Liver (tissue), 9 donors: Measurements from ENCODE around the gene RGS7. TPM values are rescaled to one million over a fixed set of nuclear protein-coding genes. Genes with fewer than 3 reads are reported as not detected.

Experiments used
- DNase-seq: peaks from one replicate; pipeline ENCODE4 v3.0.0-alpha.2; 2017; ENCODE audit warnings: low spot score
- H3K27ac ChIP-seq, 2 donors: one replicate each; pipeline ENCODE4 v1.7.0; 2013; ENCODE audit warnings: inconsistent platforms in 2 of 2, low read length in 2 of 2, control low read depth in 1 of 2, low read depth in 1 of 2, mild to moderate bottlenecking in 1 of 2
- H3K27me3 ChIP-seq, 4 donors: one replicate each; pipeline versions ENCODE4 v1.6.1 to v1.7.0; 2013; ENCODE audit warnings: low read length in 3 of 4, inconsistent platforms in 1 of 4, mild to moderate bottlenecking in 1 of 4, moderate library complexity in 1 of 4; ENCODE audit not compliant: control insufficient read depth in 4 of 4, insufficient read depth in 4 of 4
- H3K36me3 ChIP-seq, 4 donors: one replicate each; pipeline versions ENCODE4 v1.6.1 to v1.7.0; 2013; ENCODE audit warnings: low read length in 3 of 4, mild to moderate bottlenecking in 3 of 4, low read depth in 1 of 4, moderate library complexity in 1 of 4; ENCODE audit not compliant: control insufficient read depth in 4 of 4, insufficient read depth in 3 of 4
- H3K4me1 ChIP-seq, 4 donors: one replicate each; pipeline versions ENCODE4 v1.6.1 to v1.7.0; 2013; ENCODE audit warnings: low read length in 3 of 4, mild to moderate bottlenecking in 3 of 4, moderate library complexity in 1 of 4; ENCODE audit not compliant: control insufficient read depth in 4 of 4, insufficient read depth in 4 of 4
- H3K4me3 ChIP-seq, 3 donors: one replicate each; pipeline versions ENCODE4 v1.6.1 to v1.7.0; 2013; ENCODE audit warnings: low read length in 3 of 3, control low read depth in 1 of 3, low read depth in 1 of 3, mild to moderate bottlenecking in 1 of 3
- H3K9ac ChIP-seq, 2 donors: one replicate each; pipeline ENCODE4 v1.7.0; 2013; ENCODE audit warnings: low read length in 2 of 2, mild to moderate bottlenecking in 2 of 2, moderate library complexity in 2 of 2, control low read depth in 1 of 2, low read depth in 1 of 2
- H3K9me3 ChIP-seq, 4 donors: one replicate each; pipeline versions ENCODE4 v1.6.1 to v1.7.0; 2013; ENCODE audit warnings: low read length in 3 of 4; ENCODE audit not compliant: control insufficient read depth in 4 of 4
- FOXA2 ChIP-seq: IDR thresholded peaks from 2 replicates; pipeline ENCODE4 v1.6.1; 2016; ENCODE audit warnings: antibody characterized with exemption
- GABPA ChIP-seq, 2 donors: IDR thresholded peaks in 1 of 2; conservative IDR thresholded peaks in 1 of 2; 2 replicates each; pipeline ENCODE4 v1.6.1; 2016; ENCODE audit warnings: antibody characterized with exemption in 2 of 2, mild to moderate bottlenecking in 1 of 2, moderate library complexity in 1 of 2
- HNF4A ChIP-seq, 2 donors: conservative IDR thresholded peaks; 2 replicates each; pipeline ENCODE4 v1.6.1; 2016; ENCODE audit warnings: antibody characterized with exemption in 2 of 2, mild to moderate bottlenecking in 2 of 2
- HNF4G ChIP-seq: IDR thresholded peaks from 2 replicates; pipeline ENCODE4 v1.6.1; 2016; ENCODE audit warnings: antibody characterized with exemption
- JUND ChIP-seq, 2 donors: IDR thresholded peaks; 2 replicates each; pipeline ENCODE4 v1.6.1; 2016; ENCODE audit warnings: antibody characterized with exemption in 2 of 2
- NR2F2 ChIP-seq: IDR thresholded peaks from 2 replicates; pipeline ENCODE4 v1.6.1; 2016; ENCODE audit warnings: antibody characterized with exemption
- RAD21 ChIP-seq, 2 donors: IDR thresholded peaks; 2 replicates each; pipeline ENCODE4 v1.6.1; 2016; ENCODE audit warnings: antibody characterized with exemption in 2 of 2, mild to moderate bottlenecking in 2 of 2
- RXRA ChIP-seq, 2 donors: IDR thresholded peaks; 2 replicates each; pipeline ENCODE4 v1.6.1; 2017 to 2018; ENCODE audit warnings: antibody characterized with exemption in 2 of 2, mild to moderate bottlenecking in 1 of 2
- SP1 ChIP-seq: IDR thresholded peaks from 2 replicates; pipeline ENCODE4 v1.6.1; 2018; ENCODE audit warnings: antibody characterized with exemption, mild to moderate bottlenecking
- YY1 ChIP-seq: IDR thresholded peaks from 2 replicates; pipeline ENCODE4 v1.6.1; 2016; ENCODE audit warnings: antibody characterized with exemption, mild to moderate bottlenecking
- WGBS: extraction: QIAGEN DNeasy Blood & Tissue Kit; methylation state at CpG from one replicate; pipeline ENCODE4 v1.1.7; 2013; 5-methylcytosine and 5-hydroxymethylcytosine counted together
- polyA plus RNA-seq, 2 donors: library from polyadenylated mRNA; stranded (reverse) in 1 of 2; unstranded in 1 of 2; fragments of 200-250 nt in 1 of 2; fragments of >200 nt in 1 of 2; fragmentation: Nextera tagmentation in 1 of 2; extraction: Ambion mirVana in 1 of 2; gene quantifications; one replicate each; pipeline versions ENCODE4 v1.2.1 to v1.2.3, GENCODE V29; 2013 to 2015
- total RNA-seq, 2 donors: library from RNA; depleted of rRNA; stranded (reverse); fragments of >200 nt; gene quantifications; one replicate each; pipeline ENCODE4 v1.2.3, GENCODE V29; 2014
- TF ChIP-seq, protein P1 (sequence below): IDR thresholded peaks from 2 replicates; pipeline ENCODE4 v1.6.1; 2016; ENCODE audit warnings: antibody characterized with exemption, mild to moderate bottlenecking
- TF ChIP-seq, protein P2 (sequence below): fragments of 150-350 bp; IDR thresholded peaks from 2 replicates; pipeline ENCODE4 v1.5.1; 2017; ENCODE audit warnings: improper control_type of control experiment, low read depth, low read length; ENCODE audit not compliant: missing input control
- TF ChIP-seq, protein P3 (sequence below): IDR thresholded peaks from 2 replicates; pipeline ENCODE4 v1.6.1; 2016; ENCODE audit warnings: antibody characterized with exemption
- TF ChIP-seq, protein P4 (sequence below): IDR thresholded peaks from 2 replicates; pipeline ENCODE4 v1.6.1; 2016; ENCODE audit warnings: antibody characterized with exemption
- TF ChIP-seq, protein P5 (sequence below): IDR thresholded peaks from 2 replicates; pipeline ENCODE4 v1.6.1; 2016; ENCODE audit warnings: antibody characterized with exemption
- donor health status: healthy.
- donor health status: healthy.
- donor health status: healthy.
- donor health status: healthy.
- donor health status: healthy.

Gene RGS7
- total and polyA plus RNA-seq, 4 donors = 0.05 to 0.18 TPM; not detected in 2

DNA sequence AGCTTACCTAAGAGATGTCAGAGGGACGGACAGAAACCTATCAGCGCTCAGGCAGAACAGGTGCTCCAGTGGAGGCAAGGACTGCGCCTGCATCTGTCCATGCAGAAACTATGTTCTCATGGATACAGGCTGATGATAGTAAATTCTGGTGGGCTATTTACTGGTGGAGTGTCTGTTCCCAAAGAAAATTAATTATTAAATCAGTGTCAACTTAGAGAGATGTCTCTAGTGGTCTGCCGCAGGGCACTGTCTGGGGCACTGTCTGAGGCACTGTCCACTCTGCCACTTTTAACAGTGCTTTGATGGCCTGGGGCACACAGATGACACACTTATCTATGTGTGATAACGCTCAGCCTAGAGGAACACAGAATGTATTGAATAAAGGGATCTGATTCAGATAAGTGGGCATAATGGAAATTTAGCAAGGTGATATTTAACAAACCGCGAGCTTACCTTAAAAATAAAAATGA lies 148.1 kb downstream of the RGS7 start:
- Histone ChIP-seq H3K27ac (no peak overlapping the region), H3K36me3 (no peaks in the 10 kb centered on the region), H3K9ac (no peak overlapping the region), H3K9me3 (no peaks in the 10 kb centered on the region), H3K27me3 (peaks cover 0 to 2% (median 0%) of the 10 kb centered on the region in 4 donors), H3K4me3 (no peak overlapping the region), H3K4me1 (no peaks in the 10 kb centered on the region)
- TF ChIP-seq GABPA (IDR thresholded peaks at IDR 0.05 in 1 of 2, conservative IDR thresholded peaks at IDR 0.05 in 1 of 2) (no peak), HNF4A (conservative IDR thresholded peaks at IDR 0.05) (no peak), YY1 (no peak), FOXA2 (no peak), NR2F2 (no peak), RAD21 (IDR thresholded peaks at IDR 0.05) (no peak), HNF4G (no peak), JUND (IDR thresholded peaks at IDR 0.05) (no peak)
- TF ChIP-seq, protein P1, sequence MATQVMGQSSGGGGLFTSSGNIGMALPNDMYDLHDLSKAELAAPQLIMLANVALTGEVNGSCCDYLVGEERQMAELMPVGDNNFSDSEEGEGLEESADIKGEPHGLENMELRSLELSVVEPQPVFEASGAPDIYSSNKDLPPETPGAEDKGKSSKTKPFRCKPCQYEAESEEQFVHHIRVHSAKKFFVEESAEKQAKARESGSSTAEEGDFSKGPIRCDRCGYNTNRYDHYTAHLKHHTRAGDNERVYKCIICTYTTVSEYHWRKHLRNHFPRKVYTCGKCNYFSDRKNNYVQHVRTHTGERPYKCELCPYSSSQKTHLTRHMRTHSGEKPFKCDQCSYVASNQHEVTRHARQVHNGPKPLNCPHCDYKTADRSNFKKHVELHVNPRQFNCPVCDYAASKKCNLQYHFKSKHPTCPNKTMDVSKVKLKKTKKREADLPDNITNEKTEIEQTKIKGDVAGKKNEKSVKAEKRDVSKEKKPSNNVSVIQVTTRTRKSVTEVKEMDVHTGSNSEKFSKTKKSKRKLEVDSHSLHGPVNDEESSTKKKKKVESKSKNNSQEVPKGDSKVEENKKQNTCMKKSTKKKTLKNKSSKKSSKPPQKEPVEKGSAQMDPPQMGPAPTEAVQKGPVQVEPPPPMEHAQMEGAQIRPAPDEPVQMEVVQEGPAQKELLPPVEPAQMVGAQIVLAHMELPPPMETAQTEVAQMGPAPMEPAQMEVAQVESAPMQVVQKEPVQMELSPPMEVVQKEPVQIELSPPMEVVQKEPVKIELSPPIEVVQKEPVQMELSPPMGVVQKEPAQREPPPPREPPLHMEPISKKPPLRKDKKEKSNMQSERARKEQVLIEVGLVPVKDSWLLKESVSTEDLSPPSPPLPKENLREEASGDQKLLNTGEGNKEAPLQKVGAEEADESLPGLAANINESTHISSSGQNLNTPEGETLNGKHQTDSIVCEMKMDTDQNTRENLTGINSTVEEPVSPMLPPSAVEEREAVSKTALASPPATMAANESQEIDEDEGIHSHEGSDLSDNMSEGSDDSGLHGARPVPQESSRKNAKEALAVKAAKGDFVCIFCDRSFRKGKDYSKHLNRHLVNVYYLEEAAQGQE = no peak
- TF ChIP-seq, protein P2, sequence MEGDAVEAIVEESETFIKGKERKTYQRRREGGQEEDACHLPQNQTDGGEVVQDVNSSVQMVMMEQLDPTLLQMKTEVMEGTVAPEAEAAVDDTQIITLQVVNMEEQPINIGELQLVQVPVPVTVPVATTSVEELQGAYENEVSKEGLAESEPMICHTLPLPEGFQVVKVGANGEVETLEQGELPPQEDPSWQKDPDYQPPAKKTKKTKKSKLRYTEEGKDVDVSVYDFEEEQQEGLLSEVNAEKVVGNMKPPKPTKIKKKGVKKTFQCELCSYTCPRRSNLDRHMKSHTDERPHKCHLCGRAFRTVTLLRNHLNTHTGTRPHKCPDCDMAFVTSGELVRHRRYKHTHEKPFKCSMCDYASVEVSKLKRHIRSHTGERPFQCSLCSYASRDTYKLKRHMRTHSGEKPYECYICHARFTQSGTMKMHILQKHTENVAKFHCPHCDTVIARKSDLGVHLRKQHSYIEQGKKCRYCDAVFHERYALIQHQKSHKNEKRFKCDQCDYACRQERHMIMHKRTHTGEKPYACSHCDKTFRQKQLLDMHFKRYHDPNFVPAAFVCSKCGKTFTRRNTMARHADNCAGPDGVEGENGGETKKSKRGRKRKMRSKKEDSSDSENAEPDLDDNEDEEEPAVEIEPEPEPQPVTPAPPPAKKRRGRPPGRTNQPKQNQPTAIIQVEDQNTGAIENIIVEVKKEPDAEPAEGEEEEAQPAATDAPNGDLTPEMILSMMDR = no peak
- TF ChIP-seq, protein P3, sequence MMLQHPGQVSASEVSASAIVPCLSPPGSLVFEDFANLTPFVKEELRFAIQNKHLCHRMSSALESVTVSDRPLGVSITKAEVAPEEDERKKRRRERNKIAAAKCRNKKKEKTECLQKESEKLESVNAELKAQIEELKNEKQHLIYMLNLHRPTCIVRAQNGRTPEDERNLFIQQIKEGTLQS = no peak
- TF ChIP-seq, protein P4, sequence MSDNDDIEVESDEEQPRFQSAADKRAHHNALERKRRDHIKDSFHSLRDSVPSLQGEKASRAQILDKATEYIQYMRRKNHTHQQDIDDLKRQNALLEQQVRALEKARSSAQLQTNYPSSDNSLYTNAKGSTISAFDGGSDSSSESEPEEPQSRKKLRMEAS = no peak
- TF ChIP-seq, protein P5, sequence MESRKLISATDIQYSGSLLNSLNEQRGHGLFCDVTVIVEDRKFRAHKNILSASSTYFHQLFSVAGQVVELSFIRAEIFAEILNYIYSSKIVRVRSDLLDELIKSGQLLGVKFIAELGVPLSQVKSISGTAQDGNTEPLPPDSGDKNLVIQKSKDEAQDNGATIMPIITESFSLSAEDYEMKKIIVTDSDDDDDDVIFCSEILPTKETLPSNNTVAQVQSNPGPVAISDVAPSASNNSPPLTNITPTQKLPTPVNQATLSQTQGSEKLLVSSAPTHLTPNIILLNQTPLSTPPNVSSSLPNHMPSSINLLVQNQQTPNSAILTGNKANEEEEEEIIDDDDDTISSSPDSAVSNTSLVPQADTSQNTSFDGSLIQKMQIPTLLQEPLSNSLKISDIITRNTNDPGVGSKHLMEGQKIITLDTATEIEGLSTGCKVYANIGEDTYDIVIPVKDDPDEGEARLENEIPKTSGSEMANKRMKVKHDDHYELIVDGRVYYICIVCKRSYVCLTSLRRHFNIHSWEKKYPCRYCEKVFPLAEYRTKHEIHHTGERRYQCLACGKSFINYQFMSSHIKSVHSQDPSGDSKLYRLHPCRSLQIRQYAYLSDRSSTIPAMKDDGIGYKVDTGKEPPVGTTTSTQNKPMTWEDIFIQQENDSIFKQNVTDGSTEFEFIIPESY = no peak
- 56% methylated on average over 7 of the region's 7 CpGs for WGBS
- no peak for DNase-seq

DNA sequence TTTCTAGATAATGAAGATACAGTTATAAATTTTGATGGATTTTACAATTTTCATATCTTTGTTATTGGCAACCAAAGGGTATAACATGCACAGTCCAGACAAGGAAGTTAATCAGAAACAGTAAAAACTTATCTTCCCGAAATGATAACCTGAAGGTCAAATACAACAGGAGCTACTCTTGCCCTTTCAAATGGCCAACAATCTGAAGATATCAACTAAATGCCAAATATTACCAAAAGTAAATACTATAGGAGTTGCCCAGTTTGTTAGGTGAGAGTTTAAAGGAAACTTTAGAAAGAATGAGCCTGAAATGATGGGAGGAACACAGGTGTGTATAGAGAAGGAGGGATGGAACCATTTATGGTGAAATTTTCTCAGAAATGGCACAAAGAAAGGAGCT lies 153.2 kb downstream of the RGS7 start:
- DNase-seq = no peak
- WGBS = 37% methylated on average over 1 of the region's 1 CpG
- TF ChIP-seq, protein P1 = no peak
- TF ChIP-seq RAD21 (IDR thresholded peaks at IDR 0.05) = no peak
- TF ChIP-seq SP1 = no peak
- no peak for TF ChIP-seq GABPA (IDR thresholded peaks at IDR 0.05 in 1 of 2, conservative IDR thresholded peaks at IDR 0.05 in 1 of 2)
- TF ChIP-seq HNF4A (conservative IDR thresholded peaks at IDR 0.05) = no peak
- no peak for TF ChIP-seq NR2F2
- TF ChIP-seq, protein P2 = no peak
- no peak for TF ChIP-seq RXRA (IDR thresholded peaks at IDR 0.05)
- TF ChIP-seq, protein P3 = no peak
- no peaks in the 10 kb centered on the region for H3K27me3 ChIP-seq
- no peak overlapping the region for H3K9ac ChIP-seq
- H3K4me3 ChIP-seq = no peak overlapping the region
- H3K36me3 ChIP-seq = no peaks in the 10 kb centered on the region
- peaks cover 0 to 3% (median 1%) of the 10 kb centered on the region in 4 donors for H3K9me3 ChIP-seq
- no peaks in the 10 kb centered on the region for H3K4me1 ChIP-seq
- H3K27ac ChIP-seq = no peak overlapping the region
